ENCODE measurements around the gene XXYLT1. TPM values are rescaled to one million over a fixed set of nuclear protein-coding genes. Genes with fewer than 3 reads are reported as not detected.

Gene XXYLT1
- total RNA-seq, 1 donor from 2014 or later, result 22.3 TPM

DNA sequence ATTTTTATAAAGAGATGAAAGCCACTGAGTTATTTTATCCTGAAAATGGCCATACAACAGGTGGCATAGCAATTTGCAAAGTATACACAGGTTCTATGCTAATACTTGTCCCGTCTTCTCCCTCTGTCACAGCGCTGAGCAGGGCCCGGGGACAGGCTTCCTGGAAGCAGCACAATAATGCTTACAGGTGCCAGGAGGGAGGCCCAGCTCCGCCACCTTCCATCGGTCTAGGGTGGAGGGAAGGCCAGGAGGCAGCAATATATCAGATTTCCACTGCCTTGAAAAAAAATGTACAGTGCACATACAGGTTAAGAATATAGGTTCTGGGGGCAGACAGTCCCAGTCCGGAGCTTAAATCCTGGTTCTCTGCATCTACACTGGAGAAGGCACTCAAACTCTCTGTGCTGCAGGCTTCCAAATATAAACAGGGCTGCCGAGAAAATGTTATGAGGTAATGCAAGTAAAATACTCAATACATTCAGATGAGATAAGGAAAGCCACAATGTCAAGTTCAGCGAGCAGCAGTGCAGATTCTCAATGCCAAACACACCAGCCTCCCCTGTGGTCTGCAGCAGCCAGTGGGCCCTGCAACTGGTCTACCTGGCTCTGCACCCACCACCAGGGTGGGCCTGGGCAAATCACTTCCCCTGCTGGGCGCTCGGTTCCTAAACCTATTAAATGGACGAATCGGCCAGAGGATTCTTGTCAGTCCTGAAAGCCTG lies 189.6 kb downstream of the XXYLT1 start:
- Mint-ChIP-seq H3K27me3 (ENCODE audit: unreplicated experiment) (peaks cover 31% of the 10 kb centered on the region), H3K9me3 (ENCODE audit: unreplicated experiment) (peaks cover 13% of the 10 kb centered on the region), H3K36me3 (ENCODE audit: unreplicated experiment) (no peaks in the 10 kb centered on the region), H3K27ac (ENCODE audit: unreplicated experiment) (no peak overlapping the region), H3K4me1 (ENCODE audit: low read depth, unreplicated experiment) (peaks cover 36% of the 10 kb centered on the region), H3K4me3 (ENCODE audit: unreplicated experiment) (no peak overlapping the region)
- TF ChIP-seq, protein P1, sequence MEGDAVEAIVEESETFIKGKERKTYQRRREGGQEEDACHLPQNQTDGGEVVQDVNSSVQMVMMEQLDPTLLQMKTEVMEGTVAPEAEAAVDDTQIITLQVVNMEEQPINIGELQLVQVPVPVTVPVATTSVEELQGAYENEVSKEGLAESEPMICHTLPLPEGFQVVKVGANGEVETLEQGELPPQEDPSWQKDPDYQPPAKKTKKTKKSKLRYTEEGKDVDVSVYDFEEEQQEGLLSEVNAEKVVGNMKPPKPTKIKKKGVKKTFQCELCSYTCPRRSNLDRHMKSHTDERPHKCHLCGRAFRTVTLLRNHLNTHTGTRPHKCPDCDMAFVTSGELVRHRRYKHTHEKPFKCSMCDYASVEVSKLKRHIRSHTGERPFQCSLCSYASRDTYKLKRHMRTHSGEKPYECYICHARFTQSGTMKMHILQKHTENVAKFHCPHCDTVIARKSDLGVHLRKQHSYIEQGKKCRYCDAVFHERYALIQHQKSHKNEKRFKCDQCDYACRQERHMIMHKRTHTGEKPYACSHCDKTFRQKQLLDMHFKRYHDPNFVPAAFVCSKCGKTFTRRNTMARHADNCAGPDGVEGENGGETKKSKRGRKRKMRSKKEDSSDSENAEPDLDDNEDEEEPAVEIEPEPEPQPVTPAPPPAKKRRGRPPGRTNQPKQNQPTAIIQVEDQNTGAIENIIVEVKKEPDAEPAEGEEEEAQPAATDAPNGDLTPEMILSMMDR (IDR thresholded peaks at IDR 0.05; ENCODE audit: partially characterized antibody, unreplicated experiment), result no peak
- peak; percentile 10 for DNase-seq

DNA sequence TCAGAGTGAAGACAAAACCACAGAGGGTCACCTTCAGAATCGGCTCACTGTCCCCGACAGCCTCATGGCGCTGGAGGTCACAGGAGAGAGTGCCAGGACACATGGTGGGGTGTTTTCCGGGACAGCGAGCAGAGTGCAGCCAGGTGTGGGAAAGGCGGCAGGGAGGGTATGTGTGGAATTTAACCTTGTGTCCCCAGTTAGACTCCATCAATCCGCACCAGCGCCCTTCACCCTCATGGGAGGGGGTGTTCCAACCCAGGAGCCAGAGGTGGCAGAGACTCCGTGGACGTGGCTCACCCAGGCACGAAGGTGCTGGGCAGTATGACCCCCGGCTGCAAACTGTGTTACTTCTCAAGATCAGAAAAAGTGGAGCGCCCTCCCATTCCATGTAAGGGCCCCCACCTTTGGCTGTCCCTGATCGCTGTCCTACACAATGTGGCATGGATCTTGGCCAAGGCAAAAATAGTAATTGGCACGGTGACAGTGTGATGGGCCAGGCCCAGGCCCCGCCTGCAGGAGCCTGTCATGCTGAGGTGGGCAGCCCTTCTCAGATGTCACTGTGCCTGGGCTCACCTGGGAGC lies 190.3 kb downstream of the XXYLT1 start:
- no peak overlapping the region for H3K4me3 Mint-ChIP-seq (ENCODE audit: unreplicated experiment)
- peaks cover 36% of the 10 kb centered on the region for H3K4me1 Mint-ChIP-seq (ENCODE audit: low read depth, unreplicated experiment)
- peaks cover 31% of the 10 kb centered on the region for H3K27me3 Mint-ChIP-seq (ENCODE audit: unreplicated experiment)
- peaks cover 16% of the 10 kb centered on the region for H3K9me3 Mint-ChIP-seq (ENCODE audit: unreplicated experiment)
- H3K36me3 Mint-ChIP-seq (ENCODE audit: unreplicated experiment), result no peaks in the 10 kb centered on the region
- no peak overlapping the region for H3K27ac Mint-ChIP-seq (ENCODE audit: unreplicated experiment)
- no peak for DNase-seq
- TF ChIP-seq, protein P1 (IDR thresholded peaks at IDR 0.05; ENCODE audit: partially characterized antibody, unreplicated experiment), result no peak

DNA sequence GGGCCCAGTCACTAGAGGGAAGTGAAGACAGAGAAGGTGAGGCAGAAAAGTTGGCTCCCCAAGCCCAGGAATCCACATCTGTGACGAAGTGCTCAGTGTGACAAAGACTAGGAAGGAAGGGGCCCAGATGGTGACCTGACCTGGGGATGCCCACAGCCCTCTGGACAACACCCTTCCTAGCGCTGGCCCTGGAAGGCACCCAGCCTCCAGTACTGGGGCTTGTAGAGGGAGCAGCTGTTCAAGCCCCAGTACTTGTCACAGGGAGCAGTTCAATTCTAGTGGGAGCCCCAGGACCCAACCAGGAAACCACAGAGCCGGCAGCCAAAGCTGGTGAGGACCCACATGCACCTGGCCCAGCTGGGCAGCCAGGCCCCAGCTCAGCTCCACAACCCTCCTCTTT lies 190.8 kb downstream of the XXYLT1 start:
- Mint-ChIP-seq H3K36me3 (ENCODE audit: unreplicated experiment) (no peaks in the 10 kb centered on the region), H3K27ac (ENCODE audit: unreplicated experiment) (peak overlapping the region; percentile 88), H3K27me3 (ENCODE audit: unreplicated experiment) (peaks cover 29% of the 10 kb centered on the region), H3K9me3 (ENCODE audit: unreplicated experiment) (peaks cover 15% of the 10 kb centered on the region), H3K4me3 (ENCODE audit: unreplicated experiment) (peak overlapping the region; percentile 71), H3K4me1 (ENCODE audit: low read depth, unreplicated experiment) (peaks cover 36% of the 10 kb centered on the region)
- TF ChIP-seq, protein P1 (IDR thresholded peaks at IDR 0.05; ENCODE audit: partially characterized antibody, unreplicated experiment), result no peak
- no peak for DNase-seq

DNA sequence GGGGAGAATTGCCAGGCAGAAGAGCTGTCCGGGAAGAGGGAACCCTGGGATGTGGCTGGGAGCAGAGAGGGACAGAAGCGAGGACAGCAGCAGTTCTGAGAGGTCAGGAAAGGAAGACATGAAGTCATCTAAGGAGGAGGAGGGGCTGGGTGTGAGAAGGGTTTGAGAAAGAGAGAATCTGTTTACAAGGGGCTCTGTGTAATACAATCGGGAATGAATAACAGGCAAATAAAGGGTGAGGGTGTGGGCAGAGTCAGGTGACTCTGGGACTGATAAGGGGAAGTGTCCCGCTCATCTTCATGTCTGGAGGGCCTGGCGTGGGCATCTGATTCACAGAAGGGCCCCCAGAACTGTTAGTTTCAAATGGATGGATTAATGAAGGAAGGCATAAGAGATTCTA lies 191.3 kb downstream of the XXYLT1 start:
- Mint-ChIP-seq H3K4me3 (ENCODE audit: unreplicated experiment) (peak overlapping the region; percentile 71), H3K36me3 (ENCODE audit: unreplicated experiment) (no peaks in the 10 kb centered on the region), H3K9me3 (ENCODE audit: unreplicated experiment) (peaks cover 14% of the 10 kb centered on the region), H3K4me1 (ENCODE audit: low read depth, unreplicated experiment) (peaks cover 36% of the 10 kb centered on the region), H3K27ac (ENCODE audit: unreplicated experiment) (peak overlapping the region; percentile 88), H3K27me3 (ENCODE audit: unreplicated experiment) (peaks cover 29% of the 10 kb centered on the region)
- TF ChIP-seq, protein P1 (IDR thresholded peaks at IDR 0.05; ENCODE audit: partially characterized antibody, unreplicated experiment), result no peak
- no peak for DNase-seq

DNA sequence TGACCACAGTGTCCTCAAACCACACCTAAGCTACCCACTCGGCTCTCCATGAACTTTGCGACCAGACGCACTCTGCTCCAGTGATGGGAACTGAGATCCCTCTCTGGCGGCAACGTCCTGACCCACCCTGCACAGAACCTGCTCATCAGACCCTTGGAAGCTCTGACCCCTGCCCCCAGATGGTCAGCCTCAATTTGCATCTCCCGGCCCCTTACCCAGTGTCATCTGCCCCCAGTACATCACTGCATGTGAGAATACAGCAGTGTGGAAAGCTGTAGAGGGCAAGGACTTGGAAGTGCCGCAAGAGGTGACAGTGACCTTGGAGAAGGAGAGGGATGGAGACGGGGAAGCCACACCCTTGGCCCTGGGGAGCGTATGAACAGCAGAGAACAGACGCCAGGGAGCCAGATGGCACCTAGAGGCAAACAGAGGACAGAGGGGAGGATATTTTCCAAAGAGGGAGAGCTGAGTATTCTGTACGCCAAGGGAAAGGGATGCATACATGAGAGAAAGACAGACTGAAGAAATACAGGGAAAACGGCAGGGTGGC lies 192.0 kb downstream of the XXYLT1 start:
- Mint-ChIP-seq H3K36me3 (ENCODE audit: unreplicated experiment) (no peaks in the 10 kb centered on the region), H3K9me3 (ENCODE audit: unreplicated experiment) (peaks cover 14% of the 10 kb centered on the region), H3K27me3 (ENCODE audit: unreplicated experiment) (peaks cover 29% of the 10 kb centered on the region), H3K4me3 (ENCODE audit: unreplicated experiment) (peak overlapping the region; percentile 71), H3K4me1 (ENCODE audit: low read depth, unreplicated experiment) (peaks cover 36% of the 10 kb centered on the region), H3K27ac (ENCODE audit: unreplicated experiment) (peak overlapping the region; percentile 88)
- peak; percentile 58 for DNase-seq
- TF ChIP-seq, protein P1 (IDR thresholded peaks at IDR 0.05; ENCODE audit: partially characterized antibody, unreplicated experiment), result no peak

Data from glutamatergic neuron (in vitro differentiated cells).